BLaER1 treated with 17β-estradiol and CSF1 and Interleukin-3, amounts not matched to agents 10 nM and 100 nM (cell line): ENCODE measurements around the gene ACTR1A.
"Not testable (repeated sequence)": the region's sequence is repeated elsewhere in the genome, so short reads cannot be mapped to it uniquely, and the experiment has no call there.

Experiments
- H3K27ac ChIP-seq, 11 experiments: shearing (Covaris generic); formaldehyde crosslinking; 2 replicates each; pipeline ENCODE4 v1.8.1; 2022
- H3K27me3 ChIP-seq, 11 experiments: shearing (Covaris generic); formaldehyde crosslinking; 2 replicates each; pipeline ENCODE4 v1.8.1; 2022
- H3K36me3 ChIP-seq, 11 experiments: shearing (Covaris generic); formaldehyde crosslinking; 2 replicates each; pipeline ENCODE4 v1.8.1; 2022
- H3K4me1 ChIP-seq, 10 experiments: shearing (Covaris generic); formaldehyde crosslinking; 2 replicates each; pipeline ENCODE4 v1.8.1; 2022
- H3K4me2 ChIP-seq, 11 experiments: shearing (Covaris generic); formaldehyde crosslinking; 2 replicates each; pipeline ENCODE4 v1.8.1; 2022
- H3K4me3 ChIP-seq, 10 experiments: shearing (Covaris generic); formaldehyde crosslinking; 2 replicates each; pipeline ENCODE4 v1.8.1; 2022
- H3K9ac ChIP-seq, 11 experiments: shearing (Covaris generic); formaldehyde crosslinking; 2 replicates each; pipeline ENCODE4 v1.8.1; 2022
- H3K9me3 ChIP-seq, 11 experiments: shearing (Covaris generic); formaldehyde crosslinking; replicated peaks in 1 of 11; 2 replicates each; pipeline ENCODE4 v1.8.1; 2022
- H4K20me1 ChIP-seq, 11 experiments: shearing (Covaris generic); formaldehyde crosslinking; 2 replicates each; pipeline ENCODE4 v1.8.1; 2022
- Cebpa-rat ChIP-seq, 11 experiments: shearing (Covaris generic); IDR thresholded peaks; 2 replicates each; pipeline ENCODE4 v1.8.1; 2022

The ACTR1A gene

DNA sequence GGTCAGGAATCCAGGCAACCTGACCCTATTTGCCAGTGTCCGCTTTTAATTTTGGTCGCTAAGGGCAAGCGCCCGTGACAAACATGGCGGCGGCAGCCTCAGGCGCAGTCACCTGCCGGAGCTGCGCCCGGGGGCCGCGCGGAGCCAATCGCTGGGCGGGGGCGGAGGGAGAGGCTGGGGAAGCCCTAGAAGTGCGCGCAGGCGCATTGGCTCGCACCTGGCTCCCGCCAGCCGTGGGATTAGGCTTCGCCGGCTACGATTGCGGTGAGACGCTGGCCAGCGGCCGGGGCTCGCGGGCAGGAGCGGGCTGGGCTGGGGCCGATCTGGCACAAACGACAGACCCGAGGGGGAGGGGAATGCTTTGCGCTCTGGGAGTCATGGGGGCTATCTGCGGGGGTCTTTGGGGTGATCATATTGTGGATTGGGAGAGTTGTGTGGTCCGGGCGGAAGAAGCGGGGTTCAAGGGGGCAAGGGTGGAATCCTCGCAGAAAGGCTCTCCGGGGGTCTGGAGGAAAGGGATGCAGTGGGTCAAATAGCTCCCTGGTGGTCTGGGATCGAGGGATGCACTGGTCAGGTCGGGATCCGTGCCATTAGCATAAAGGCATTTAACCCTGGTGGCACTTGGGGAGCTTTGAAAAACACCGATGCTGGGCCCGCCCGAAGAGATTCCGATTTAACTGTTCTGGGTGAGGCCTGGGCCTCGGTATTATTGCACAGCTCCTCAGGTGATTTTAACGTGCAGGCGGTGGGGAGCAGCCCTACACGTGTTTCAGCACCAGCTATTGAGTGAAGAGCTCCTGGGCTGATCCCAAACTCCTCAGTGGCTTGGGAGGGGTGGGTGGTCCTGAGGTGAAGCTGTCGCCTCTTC, 41.1 kb downstream of the ACTR1A start:
- peak overlapping the region; percentile 67 to 88 (median 78) for H3K4me3 ChIP-seq
- H3K27ac ChIP-seq = peak overlapping the region; percentile 54 to 76 (median 70); a peak in 21 of 22 replicates
- H4K20me1 ChIP-seq = no peaks in the 10 kb centered on the region; a peak in 1 of 22 replicates
- TF ChIP-seq Cebpa-rat (IDR thresholded peaks at IDR 0.05) = no peak
- H3K9me3 ChIP-seq = no peaks in the 10 kb centered on the region
- peak overlapping the region; percentile 68 to 84 (median 79) for H3K9ac ChIP-seq
- no peaks in the 10 kb centered on the region for H3K27me3 ChIP-seq
- H3K36me3 ChIP-seq = peaks cover 3 to 23% (median 9%) of the 10 kb centered on the region in 11 experiments; a peak in 15 of 22 replicates
- H3K4me2 ChIP-seq = peak overlapping the region; percentile 93 to 99 (median 96)
- H3K4me1 ChIP-seq = peaks cover 32 to 42% (median 37%) of the 10 kb centered on the region in 10 experiments

DNA sequence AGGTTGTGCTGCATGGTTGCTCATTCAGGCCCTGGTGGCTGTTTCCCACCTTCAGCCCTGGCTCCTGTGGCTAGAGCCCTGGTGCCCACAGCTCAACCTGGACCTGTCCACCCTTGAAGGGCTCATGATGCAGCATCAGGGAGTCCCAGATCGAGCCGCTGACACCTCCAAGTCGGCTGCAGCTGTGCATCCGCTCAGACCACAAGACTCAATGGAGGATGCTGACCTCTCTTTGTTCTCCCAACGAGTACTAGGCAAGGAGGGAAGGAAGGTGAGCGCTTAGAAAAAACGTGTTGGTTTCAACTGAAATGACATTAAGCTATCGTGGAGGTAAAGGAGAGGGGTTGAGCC, 41.7 kb downstream of the ACTR1A start:
- H3K27me3 ChIP-seq = no peaks in the 10 kb centered on the region
- peak overlapping the region; percentile 68 to 84 (median 79) for H3K9ac ChIP-seq
- H3K4me3 ChIP-seq = peak overlapping the region; percentile 67 to 88 (median 78)
- H3K9me3 ChIP-seq = no peaks in the 10 kb centered on the region
- no peak for TF ChIP-seq Cebpa-rat (IDR thresholded peaks at IDR 0.05)
- H4K20me1 ChIP-seq = no peaks in the 10 kb centered on the region; a peak in 1 of 22 replicates
- H3K4me1 ChIP-seq = peaks cover 35 to 48% (median 38%) of the 10 kb centered on the region in 10 experiments
- peaks cover 9 to 26% (median 15%) of the 10 kb centered on the region in 11 experiments for H3K36me3 ChIP-seq
- H3K27ac ChIP-seq = peak overlapping the region; percentile 54 to 76 (median 70); a peak in 21 of 22 replicates
- H3K4me2 ChIP-seq = peak overlapping the region; percentile 93 to 99 (median 96)

DNA sequence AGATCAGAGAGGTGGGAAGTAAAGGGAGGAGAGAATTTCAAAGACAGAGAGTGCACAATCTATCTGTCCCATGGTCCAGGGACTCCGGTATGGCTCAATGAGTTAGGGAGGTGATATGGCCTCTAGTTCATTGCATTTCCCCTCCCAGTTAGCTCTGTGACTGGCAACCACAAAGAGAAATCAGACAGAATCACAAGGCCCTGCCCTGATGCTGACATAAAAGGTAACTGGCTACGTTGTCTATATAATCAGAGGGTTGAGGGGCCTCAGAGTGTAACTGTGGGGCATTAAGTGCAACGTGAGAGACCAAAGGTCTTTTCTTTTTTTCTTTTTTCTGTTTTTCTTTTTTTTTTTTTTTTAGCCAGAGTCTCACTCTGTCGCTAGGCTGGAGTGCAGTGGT, 43.9 kb downstream of the ACTR1A start:
- H3K9me3 ChIP-seq = no peaks in the 10 kb centered on the region
- H3K36me3 ChIP-seq = peaks cover 16 to 35% (median 31%) of the 10 kb centered on the region in 11 experiments
- H3K4me3 ChIP-seq = no peak overlapping the region
- H3K27ac ChIP-seq = no peak overlapping the region
- H3K27me3 ChIP-seq = no peaks in the 10 kb centered on the region
- H3K4me1 ChIP-seq = peaks cover 30 to 63% (median 42%) of the 10 kb centered on the region in 10 experiments
- no peaks in the 10 kb centered on the region; a peak in 1 of 22 replicates for H4K20me1 ChIP-seq
- no peak for TF ChIP-seq Cebpa-rat (IDR thresholded peaks at IDR 0.05)
- H3K9ac ChIP-seq = no peak overlapping the region
- no peak overlapping the region for H3K4me2 ChIP-seq

DNA sequence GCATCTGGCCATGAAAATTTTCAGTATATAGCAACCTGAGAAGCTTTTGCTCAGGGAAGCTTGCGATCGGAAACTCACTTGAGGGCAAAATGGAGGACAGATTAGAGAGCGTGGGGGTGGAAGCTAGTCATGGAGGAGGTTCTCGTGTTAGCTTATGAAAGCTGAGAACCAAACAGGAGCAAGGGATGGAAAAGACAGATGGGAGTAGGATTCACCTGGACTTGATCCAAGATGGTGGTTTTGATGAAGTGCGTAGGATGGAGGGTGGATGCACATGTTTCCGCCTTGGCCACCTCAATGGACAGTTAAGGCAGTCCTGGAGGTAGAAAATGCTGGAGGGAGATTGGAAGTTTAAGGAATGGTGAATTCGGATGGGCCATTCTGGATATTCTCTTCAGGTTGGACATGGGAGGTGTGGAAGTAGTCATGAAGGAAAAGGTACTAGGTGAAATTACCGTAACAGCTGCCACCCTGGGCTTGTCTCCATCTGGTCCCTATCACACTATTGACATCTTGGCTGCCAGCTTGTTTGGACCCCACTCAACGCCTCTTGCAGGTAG, 44.8 kb downstream of the ACTR1A start:
- Histone ChIP-seq H3K4me3 (no peak overlapping the region), H3K4me2 (no peak overlapping the region), H4K20me1 (no peaks in the 10 kb centered on the region; a peak in 1 of 22 replicates), H3K36me3 (peaks cover 19 to 45% (median 37%) of the 10 kb centered on the region in 11 experiments), H3K27me3 (no peaks in the 10 kb centered on the region), H3K9me3 (no peaks in the 10 kb centered on the region), H3K9ac (no peak overlapping the region), H3K4me1 (peaks cover 22 to 63% (median 42%) of the 10 kb centered on the region in 10 experiments), H3K27ac (no peak overlapping the region)
- TF ChIP-seq Cebpa-rat (IDR thresholded peaks at IDR 0.05) = no peak

DNA sequence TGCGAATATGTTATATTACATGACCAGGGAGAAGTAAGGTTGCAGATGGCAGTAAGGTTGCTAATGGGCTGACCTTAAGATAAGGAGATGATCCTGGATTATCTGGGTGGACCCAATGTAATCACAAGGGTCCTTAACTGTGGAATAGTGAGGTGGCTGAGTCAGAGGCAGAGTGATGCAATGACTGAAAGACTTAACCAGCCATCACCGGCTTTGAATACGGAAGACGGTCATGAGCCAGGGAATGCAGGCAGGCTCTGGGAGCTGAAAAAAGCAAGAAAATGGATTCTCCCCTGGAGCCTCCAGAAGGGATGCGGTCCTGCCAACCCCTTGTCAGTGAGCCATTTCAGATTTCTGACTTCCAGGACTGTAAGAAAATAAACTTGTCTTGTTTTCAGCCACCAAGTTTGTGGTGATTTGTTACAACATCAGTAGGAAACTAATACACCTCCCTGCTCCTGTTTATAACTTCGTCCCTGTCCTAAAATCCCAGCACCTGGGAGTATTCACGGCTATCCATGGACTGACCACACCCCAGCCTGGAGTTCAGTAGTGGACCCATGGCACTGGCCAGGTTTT, 46.5 kb downstream of the ACTR1A start:
- Histone ChIP-seq H4K20me1 (peaks cover 0 to 5% (median 0%) of the 10 kb centered on the region in 11 experiments; a peak in 2 of 22 replicates), H3K4me1 (peaks cover 24 to 67% (median 43%) of the 10 kb centered on the region in 10 experiments), H3K4me3 (no peak overlapping the region), H3K27me3 (no peaks in the 10 kb centered on the region), H3K4me2 (peak overlapping the region in 3 of 11 experiments; percentile 21 to 95 (median 93); a peak in 5 of 22 replicates), H3K36me3 (peaks cover 23 to 59% (median 44%) of the 10 kb centered on the region in 11 experiments), H3K9ac (no peak overlapping the region), H3K27ac (0 out of 22 replicates have a peak overlapping the region, but pooled peaks of 2 of the 11 experiments have one; percentile 4 to 81), H3K9me3 (no peaks in the 10 kb centered on the region)
- TF ChIP-seq Cebpa-rat (IDR thresholded peaks at IDR 0.05) = 0 out of 22 replicates have a peak, but pooled peaks of 1 of the 11 experiments have one; percentile 18

DNA sequence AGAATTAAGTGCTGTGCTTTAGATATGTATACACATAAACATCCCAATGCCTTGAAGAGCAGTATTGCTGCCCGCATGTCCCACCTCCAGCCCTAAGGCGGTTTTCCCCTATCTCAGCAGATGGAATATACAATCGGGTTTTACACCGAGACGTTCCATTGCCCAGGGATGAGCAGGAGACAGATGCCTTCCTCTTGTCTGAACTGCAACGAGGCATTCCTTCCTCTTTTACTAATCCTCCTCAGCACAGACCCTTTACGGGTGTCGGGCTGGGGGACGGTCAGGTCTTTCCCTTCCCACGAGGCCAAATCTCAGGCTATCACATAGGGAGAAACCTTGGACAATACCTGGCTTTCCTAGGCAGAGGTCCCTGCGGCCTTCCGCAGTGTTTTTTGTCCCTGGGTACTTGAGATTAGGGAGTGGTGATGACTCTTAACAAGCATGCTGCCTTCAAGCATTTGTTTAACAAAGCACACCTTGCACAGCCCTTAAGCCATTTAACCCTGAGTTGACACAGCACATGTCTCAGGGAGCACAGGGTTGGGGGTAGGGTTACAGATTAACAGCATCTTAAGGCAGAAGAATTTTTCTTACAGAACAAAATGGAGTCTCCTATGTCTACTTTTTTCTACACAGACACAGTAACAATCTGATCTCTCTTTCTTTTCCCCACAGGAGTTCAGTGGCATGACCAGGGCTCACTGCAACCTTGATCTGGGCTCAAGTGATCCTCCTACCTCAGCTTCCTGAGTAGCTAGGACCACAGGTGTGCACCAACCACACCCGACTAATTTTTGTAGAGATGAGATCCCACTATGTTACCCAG, 47.6 kb downstream of the ACTR1A start:
- not testable (repeated sequence) for H4K20me1 ChIP-seq, H3K9me3 ChIP-seq, H3K27me3 ChIP-seq, H3K4me3 ChIP-seq
- Histone ChIP-seq H3K4me2 (peak overlapping the region in 5 of 11 experiments; percentile 93 to 99 (median 95); a peak in 8 of 22 replicates), H3K36me3 (peaks cover 23 to 59% (median 44%) of the 10 kb centered on the region in 11 experiments), H3K9ac (peak overlapping the region in 1 of 11 experiments; percentile 55; a peak in 3 of 22 replicates), H3K4me1 (peaks cover 18 to 60% (median 36%) of the 10 kb centered on the region in 10 experiments), H3K27ac (peak overlapping the region in 2 of 11 experiments; percentile 81 to 82; a peak in 5 of 22 replicates)

DNA sequence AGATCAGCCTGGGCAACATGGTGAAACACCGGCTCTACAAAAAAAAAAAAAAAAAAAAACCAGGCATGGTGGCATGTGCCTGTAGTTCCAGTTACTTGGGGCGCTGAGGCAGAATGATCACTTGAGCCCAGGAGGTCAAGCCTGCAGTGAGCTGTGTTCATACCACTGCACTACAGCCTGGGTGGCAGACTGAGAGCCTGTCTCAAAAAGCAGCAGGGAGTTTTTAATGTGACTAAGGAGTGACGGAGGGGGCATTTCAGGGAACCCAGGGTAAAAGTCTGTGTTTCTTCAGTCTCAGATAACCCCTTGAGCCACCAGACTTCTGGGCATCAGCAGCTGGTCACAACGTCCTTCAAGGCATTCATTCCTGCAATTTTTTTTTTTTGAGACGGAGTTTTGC, 49.0 kb downstream of the ACTR1A start:
- peak overlapping the region in 9 of 11 experiments; percentile 87 to 99 (median 95); a peak in 17 of 22 replicates for H3K4me2 ChIP-seq
- H3K9me3 ChIP-seq = no peaks in the 10 kb centered on the region
- H3K27ac ChIP-seq = peak overlapping the region in 10 of 11 experiments; percentile 54 to 95 (median 82); a peak in 19 of 22 replicates
- peaks cover 23 to 59% (median 44%) of the 10 kb centered on the region in 11 experiments for H3K36me3 ChIP-seq
- H4K20me1 ChIP-seq = peaks cover 0 to 5% (median 0%) of the 10 kb centered on the region in 11 experiments; a peak in 4 of 22 replicates
- H3K4me1 ChIP-seq = peaks cover 26 to 72% (median 46%) of the 10 kb centered on the region in 10 experiments
- peak overlapping the region in 10 of 11 experiments; percentile 19 to 63 (median 42); a peak in 13 of 22 replicates for H3K9ac ChIP-seq
- no peak overlapping the region for H3K4me3 ChIP-seq
- no peak for TF ChIP-seq Cebpa-rat (IDR thresholded peaks at IDR 0.05)
- no peaks in the 10 kb centered on the region for H3K27me3 ChIP-seq
